Testis (tissue), 2 donors: ENCODE data around the gene RPAIN.

Experiments used
- POLR2A ChIP-seq: fragments of 450-650 bp; IDR thresholded peaks from one replicate; pipeline ENCODE4 v1.6.1; 2017; ENCODE audit warnings: antibody characterized with exemption, mild to moderate bottlenecking, moderate library complexity
- TF ChIP-seq, protein P1 (sequence below), 3 experiments: fragments of 450-650 bp in 2 of 3; fragments of 200-600 bp in 1 of 3; sonication (generic) in 1 of 3; IDR thresholded peaks; one replicate each; pipeline ENCODE4 v1.5.1; 2016 to 2019; ENCODE audit warnings: antibody characterized with exemption in 3 of 3, mild to moderate bottlenecking in 2 of 3, moderate library complexity in 1 of 3

DNA sequence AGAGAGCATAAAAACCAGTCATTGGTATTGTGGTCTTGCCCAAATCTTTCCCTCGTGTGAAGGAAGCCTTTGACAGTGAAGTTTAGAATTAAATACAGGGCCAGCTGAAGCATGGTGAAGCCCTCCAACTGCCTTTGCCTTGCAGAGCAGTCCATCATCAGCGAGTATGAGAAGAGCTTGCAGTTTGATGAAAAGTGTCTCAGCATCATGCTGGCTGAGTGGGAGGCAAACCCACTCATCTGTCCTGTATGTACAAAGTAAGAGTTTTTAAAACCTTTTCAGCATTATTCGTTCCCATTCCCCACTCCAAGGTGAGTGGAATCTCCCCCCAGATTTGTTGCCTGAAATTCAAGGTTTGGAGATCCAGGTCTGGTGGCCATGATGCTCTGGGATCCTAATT lies 5.8 kb downstream of the RPAIN start:
- TF ChIP-seq, protein P1, sequence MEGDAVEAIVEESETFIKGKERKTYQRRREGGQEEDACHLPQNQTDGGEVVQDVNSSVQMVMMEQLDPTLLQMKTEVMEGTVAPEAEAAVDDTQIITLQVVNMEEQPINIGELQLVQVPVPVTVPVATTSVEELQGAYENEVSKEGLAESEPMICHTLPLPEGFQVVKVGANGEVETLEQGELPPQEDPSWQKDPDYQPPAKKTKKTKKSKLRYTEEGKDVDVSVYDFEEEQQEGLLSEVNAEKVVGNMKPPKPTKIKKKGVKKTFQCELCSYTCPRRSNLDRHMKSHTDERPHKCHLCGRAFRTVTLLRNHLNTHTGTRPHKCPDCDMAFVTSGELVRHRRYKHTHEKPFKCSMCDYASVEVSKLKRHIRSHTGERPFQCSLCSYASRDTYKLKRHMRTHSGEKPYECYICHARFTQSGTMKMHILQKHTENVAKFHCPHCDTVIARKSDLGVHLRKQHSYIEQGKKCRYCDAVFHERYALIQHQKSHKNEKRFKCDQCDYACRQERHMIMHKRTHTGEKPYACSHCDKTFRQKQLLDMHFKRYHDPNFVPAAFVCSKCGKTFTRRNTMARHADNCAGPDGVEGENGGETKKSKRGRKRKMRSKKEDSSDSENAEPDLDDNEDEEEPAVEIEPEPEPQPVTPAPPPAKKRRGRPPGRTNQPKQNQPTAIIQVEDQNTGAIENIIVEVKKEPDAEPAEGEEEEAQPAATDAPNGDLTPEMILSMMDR (IDR thresholded peaks at IDR 0.05), result no peak
- no peak for TF ChIP-seq POLR2A
